Measurements from ENCODE around the gene KCNQ2. TPM values are rescaled to one million over a fixed set of nuclear protein-coding genes. Genes with fewer than 3 reads are reported as not detected.
A peak's percentile ranks its signal among the peaks of the same experiment; 100 is the strongest.

Gene KCNQ2
- total and polyA plus RNA-seq, 4 donors = not detected

DNA sequence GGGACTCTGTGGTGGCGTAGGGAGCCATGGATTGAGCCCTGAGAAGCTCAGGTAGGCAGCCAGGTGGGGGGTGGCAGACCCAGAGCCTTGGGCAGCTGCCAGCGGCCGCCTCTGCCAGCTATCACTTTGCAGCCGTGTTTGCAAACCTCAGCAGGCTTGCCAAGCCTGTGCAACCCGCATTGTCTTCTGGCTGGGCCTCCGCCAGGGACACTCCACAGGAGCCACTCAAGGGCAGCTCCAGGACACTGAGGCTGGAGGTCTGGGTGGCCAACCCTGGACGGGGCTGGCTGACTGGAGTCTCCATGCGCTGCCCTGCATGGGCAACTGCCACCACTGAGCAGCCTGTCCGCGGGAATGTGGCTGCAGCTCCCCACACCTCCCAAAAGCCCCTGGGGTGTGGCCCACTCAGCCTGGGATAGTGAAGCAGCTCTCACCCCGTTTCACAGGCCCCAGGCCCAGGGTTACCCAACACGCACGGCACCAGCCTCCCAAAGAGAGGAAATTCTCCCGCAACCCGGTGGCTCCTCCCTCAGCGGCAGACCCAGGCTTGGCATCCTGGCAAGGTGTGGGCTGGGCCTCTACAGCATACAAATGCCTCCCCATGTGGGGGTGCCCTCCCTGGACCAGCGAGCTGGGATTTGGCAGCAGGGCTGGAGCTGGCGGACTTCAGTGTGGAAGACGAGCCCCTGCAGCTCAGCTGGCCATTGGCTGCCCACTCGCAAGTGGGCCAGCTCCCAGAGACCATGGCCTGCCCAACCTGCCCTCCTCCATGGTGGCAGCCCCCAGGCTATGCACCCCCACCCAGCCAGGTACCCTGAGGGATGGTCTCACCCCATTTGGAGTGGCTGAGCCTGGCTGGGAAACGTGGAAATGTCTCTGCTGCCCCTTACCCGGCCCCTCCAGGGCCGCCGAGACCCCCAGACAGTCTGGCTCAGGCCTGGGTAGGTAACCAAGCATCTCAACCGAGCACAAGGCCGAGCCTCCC is 114.2 kb downstream of the KCNQ2 start:
- H3K36me3 ChIP-seq (ENCODE audit: control insufficient read depth in 4 of 4, insufficient read depth in 3 of 4, low read depth in 1 of 4, low read length in 3 of 4) = peaks cover 0 to 4% (median 0%) of the 10 kb centered on the region in 4 donors

DNA sequence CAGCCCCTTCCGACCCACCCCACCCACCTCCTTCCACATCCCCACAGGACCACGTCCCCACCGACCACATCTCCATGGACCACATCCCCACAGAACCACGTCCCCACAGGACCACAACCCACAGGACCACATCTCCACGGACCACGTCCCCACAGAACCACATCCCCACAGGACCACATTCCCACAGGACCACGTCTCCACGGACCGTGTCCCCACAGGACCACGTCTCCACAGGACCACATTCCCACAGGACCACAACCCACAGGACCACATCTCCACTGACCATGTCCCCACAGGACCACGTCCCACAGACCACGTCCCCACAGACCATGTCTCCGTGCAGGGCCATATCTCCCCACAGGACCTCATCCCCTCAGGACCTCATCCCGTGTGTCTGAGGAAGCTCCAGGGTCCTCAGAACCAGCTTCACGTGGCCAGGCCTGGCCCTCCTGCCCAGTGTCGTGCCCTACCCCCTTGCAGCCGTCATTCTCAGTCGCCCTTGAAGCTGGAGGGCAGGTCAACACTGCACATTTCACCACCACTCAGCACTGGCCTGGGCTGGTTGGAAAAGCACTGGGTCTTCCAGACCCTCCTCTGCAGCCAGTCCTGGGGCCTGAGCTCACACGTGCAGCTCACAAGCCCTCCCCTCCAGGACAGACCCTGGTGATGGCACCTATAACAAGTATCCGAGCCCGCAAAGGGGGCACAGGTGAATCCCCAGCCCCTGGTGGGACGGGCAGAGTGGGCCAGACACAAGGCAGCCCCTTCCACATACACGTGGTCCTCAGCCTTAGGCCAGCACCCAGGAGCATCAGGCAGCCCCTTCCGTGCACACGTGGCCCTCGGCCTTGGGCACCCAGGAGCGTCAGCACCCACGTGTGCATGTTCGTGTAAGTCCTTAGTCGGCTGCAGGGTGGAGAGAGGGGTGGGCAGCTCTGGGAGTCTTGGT is 115.2 kb downstream of the KCNQ2 start:
- H3K27me3 ChIP-seq (ENCODE audit: control insufficient read depth in 4 of 4, insufficient read depth in 4 of 4, low read length in 3 of 4) = no peaks in the 10 kb centered on the region

More for the DNA sequence above, 114.2 kb downstream of the KCNQ2 start:
- Histone ChIP-seq H3K27me3 (ENCODE audit: control insufficient read depth in 4 of 4, insufficient read depth in 4 of 4, low read length in 3 of 4) (no peaks in the 10 kb centered on the region), H3K9me3 (ENCODE audit: control insufficient read depth in 4 of 4, low read length in 3 of 4) (no peaks in the 10 kb centered on the region), H3K9ac (ENCODE audit: low read depth in 1 of 2, low read length in 2 of 2) (no peak overlapping the region), H3K27ac (ENCODE audit: low read depth in 1 of 2, low read length in 2 of 2) (peak overlapping the region in 1 of 2 donors; percentile 3), H3K4me3 (ENCODE audit: low read depth in 1 of 3, low read length in 3 of 3) (no peak overlapping the region), H3K4me1 (ENCODE audit: control insufficient read depth in 4 of 4, insufficient read depth in 4 of 4, low read length in 3 of 4) (peaks cover 12 to 57% (median 38%) of the 10 kb centered on the region in 4 donors)
- 57% methylated on average over 26 of the region's 26 CpGs for WGBS
- TF ChIP-seq, protein P1, sequence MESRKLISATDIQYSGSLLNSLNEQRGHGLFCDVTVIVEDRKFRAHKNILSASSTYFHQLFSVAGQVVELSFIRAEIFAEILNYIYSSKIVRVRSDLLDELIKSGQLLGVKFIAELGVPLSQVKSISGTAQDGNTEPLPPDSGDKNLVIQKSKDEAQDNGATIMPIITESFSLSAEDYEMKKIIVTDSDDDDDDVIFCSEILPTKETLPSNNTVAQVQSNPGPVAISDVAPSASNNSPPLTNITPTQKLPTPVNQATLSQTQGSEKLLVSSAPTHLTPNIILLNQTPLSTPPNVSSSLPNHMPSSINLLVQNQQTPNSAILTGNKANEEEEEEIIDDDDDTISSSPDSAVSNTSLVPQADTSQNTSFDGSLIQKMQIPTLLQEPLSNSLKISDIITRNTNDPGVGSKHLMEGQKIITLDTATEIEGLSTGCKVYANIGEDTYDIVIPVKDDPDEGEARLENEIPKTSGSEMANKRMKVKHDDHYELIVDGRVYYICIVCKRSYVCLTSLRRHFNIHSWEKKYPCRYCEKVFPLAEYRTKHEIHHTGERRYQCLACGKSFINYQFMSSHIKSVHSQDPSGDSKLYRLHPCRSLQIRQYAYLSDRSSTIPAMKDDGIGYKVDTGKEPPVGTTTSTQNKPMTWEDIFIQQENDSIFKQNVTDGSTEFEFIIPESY (IDR thresholded peaks at IDR 0.05) = no peak
- no peak for TF ChIP-seq JUND (IDR thresholded peaks at IDR 0.05)
- no peak for TF ChIP-seq FOXA2 (IDR thresholded peaks at IDR 0.05)
- no peak for TF ChIP-seq SP1 (IDR thresholded peaks at IDR 0.05)
- TF ChIP-seq, protein P2, sequence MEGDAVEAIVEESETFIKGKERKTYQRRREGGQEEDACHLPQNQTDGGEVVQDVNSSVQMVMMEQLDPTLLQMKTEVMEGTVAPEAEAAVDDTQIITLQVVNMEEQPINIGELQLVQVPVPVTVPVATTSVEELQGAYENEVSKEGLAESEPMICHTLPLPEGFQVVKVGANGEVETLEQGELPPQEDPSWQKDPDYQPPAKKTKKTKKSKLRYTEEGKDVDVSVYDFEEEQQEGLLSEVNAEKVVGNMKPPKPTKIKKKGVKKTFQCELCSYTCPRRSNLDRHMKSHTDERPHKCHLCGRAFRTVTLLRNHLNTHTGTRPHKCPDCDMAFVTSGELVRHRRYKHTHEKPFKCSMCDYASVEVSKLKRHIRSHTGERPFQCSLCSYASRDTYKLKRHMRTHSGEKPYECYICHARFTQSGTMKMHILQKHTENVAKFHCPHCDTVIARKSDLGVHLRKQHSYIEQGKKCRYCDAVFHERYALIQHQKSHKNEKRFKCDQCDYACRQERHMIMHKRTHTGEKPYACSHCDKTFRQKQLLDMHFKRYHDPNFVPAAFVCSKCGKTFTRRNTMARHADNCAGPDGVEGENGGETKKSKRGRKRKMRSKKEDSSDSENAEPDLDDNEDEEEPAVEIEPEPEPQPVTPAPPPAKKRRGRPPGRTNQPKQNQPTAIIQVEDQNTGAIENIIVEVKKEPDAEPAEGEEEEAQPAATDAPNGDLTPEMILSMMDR (IDR thresholded peaks at IDR 0.05; ENCODE audit: low read depth, low read length, missing input control) = no peak
- no peak for DNase-seq (ENCODE audit: low spot score)

More for the DNA sequence above, 115.2 kb downstream of the KCNQ2 start:
- Histone ChIP-seq H3K36me3 (ENCODE audit: control insufficient read depth in 4 of 4, insufficient read depth in 3 of 4, low read depth in 1 of 4, low read length in 3 of 4) (peaks cover 0 to 4% (median 0%) of the 10 kb centered on the region in 4 donors), H3K4me3 (ENCODE audit: low read depth in 1 of 3, low read length in 3 of 3) (no peak overlapping the region), H3K9ac (ENCODE audit: low read depth in 1 of 2, low read length in 2 of 2) (no peak overlapping the region), H3K4me1 (ENCODE audit: control insufficient read depth in 4 of 4, insufficient read depth in 4 of 4, low read length in 3 of 4) (peaks cover 4 to 55% (median 32%) of the 10 kb centered on the region in 4 donors), H3K27ac (ENCODE audit: low read depth in 1 of 2, low read length in 2 of 2) (no peak overlapping the region), H3K9me3 (ENCODE audit: control insufficient read depth in 4 of 4, low read length in 3 of 4) (no peaks in the 10 kb centered on the region)
- TF ChIP-seq NR2F2 (IDR thresholded peaks at IDR 0.05) (no peak), FOXA1 (IDR thresholded peaks at IDR 0.05) (no peak), RAD21 (IDR thresholded peaks at IDR 0.05) (no peak), GABPA (IDR thresholded peaks at IDR 0.05 in 1 of 2, conservative IDR thresholded peaks at IDR 0.05 in 1 of 2) (no peak), JUND (IDR thresholded peaks at IDR 0.05) (no peak), HNF4G (IDR thresholded peaks at IDR 0.05) (no peak), FOXA2 (IDR thresholded peaks at IDR 0.05) (no peak), YY1 (IDR thresholded peaks at IDR 0.05) (no peak), TAF1 (conservative IDR thresholded peaks at IDR 0.05) (no peak)
- TF ChIP-seq, protein P3, sequence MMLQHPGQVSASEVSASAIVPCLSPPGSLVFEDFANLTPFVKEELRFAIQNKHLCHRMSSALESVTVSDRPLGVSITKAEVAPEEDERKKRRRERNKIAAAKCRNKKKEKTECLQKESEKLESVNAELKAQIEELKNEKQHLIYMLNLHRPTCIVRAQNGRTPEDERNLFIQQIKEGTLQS (IDR thresholded peaks at IDR 0.05) = no peak
- TF ChIP-seq, protein P4, sequence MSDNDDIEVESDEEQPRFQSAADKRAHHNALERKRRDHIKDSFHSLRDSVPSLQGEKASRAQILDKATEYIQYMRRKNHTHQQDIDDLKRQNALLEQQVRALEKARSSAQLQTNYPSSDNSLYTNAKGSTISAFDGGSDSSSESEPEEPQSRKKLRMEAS (IDR thresholded peaks at IDR 0.05) = no peak
- TF ChIP-seq, protein P1 (IDR thresholded peaks at IDR 0.05) = no peak
- WGBS = 73% methylated on average over 30 of the region's 30 CpGs
- DNase-seq (ENCODE audit: low spot score) = no peak
